GM19455 (cell line): ENCODE measurements around the gene IFI27L1.

ENCODE experiments used
- ATAC-seq: cut with Tn5 transposase; IDR thresholded peaks from one replicate; pipeline ENCODE4 v1.9.1; 2021; ENCODE audit not compliant: unreplicated experiment

Gene IFI27L1

DNA sequence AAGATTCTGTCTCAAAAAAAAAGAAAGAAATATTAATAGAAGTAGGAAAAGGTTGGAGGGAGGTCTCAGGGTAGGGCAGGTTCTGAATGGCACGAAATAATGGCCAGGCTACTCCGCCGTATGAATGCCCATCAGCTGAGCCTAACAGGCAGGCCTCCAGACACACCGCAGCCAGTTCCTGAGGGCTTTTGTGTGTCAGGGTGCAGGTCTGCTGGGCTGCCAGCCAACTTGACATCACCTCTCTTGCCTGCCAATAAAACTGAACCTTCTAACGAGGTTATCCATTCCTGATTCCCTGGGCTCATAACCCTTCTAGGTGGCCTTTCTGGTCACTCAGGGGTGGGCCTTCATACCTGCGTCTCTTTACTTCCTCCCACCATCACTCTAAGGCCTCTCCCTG is 32.4 kb downstream of the IFI27L1 start:
- no peak for ATAC-seq

DNA sequence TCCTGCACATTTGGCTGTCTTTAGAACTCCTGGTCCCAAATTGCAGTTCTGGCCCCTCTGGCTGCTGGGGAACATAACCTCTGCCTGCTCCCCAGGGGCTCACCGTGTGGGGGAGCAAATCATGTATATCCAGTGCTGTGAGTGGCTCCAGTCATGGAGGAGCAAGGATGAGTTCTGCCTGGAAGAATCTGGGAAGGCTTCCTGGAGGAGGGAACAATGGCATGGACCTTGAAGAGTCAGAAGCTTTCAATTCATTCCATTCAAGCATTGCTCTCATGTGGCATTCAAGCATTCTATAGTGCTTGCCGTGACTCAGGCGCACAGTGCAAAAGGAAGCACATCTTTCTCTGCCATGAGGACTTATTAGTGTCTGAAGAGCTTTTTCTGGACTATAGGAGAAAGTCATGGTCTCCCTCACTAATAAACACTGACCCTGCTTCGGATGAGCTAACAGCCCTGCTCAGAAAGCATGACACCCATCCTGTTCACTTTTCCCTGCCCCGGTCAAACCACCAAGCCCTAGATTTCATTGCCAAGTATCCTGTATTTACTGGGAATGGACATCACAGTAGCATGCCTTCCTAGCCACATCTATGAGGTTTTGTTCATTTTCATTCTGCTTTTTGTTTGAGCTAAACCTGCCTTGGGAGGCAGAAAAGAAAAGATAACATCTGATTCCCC is 32.9 kb downstream of the IFI27L1 start:
- ATAC-seq: no peak

DNA sequence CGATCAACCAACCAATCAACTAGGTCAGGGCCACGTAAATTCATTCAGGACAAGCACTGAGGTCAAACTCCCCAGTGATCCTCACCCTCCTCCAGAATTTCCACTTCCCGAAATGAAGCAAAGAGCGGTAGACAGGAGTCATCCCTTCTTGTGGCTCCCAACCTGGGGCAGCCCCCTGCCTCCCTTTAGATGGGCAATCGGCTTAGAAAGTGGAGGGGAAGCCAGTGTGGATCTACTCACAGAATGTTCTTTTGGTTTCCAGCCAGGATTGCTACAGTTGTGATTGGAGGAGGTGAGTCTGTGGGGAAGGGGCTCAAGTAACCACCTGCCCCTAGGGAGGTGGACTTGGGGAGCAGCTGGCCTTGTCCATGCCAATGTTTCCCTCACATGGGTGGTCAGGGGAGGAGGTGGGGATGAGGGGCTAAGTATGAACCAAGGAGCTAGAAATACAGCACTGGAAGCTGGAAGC is 33.5 kb downstream of the IFI27L1 start:
- ATAC-seq: no peak

DNA sequence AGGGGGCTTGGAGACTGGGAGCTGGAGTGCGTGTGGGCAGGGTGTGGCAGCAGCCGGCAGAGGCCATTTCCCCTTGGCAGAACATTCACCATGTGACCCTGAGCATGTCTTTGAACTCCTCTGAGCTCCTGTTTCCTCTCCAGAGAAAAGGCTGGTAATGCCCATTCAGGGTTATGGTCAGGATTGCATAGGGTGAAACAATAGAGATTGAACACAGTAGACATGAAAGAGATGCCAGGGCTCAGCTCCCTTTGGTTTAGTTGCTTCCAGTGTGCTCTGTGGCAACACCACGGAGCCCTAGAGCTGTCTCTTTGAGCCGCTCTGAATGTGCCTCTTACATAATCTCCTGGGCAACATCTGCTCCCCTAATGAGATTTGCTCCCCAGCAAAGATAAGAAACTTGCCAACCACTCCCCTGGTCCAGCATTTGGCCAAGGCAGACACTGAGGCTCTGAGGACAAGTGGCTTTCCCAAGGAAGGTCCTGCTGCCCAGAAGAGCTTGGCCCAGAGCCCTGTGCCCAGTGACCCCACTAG is 34.0 kb downstream of the IFI27L1 start:
- no peak for ATAC-seq

DNA sequence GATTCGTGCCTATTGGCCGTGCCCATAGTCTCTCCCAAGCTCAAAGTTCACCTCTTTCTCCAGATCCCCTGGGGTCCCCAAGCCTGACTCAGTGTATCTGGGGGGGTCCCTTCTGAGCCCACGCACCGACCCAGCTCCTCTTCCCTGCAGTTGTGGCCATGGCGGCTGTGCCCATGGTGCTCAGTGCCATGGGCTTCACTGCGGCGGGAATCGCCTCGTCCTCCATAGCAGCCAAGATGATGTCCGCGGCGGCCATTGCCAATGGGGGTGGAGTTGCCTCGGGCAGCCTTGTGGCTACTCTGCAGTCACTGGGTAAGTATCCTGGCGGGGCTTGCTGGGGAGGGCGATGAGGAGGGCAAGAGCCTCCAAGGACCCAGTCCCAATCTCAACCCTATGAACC is 34.5 kb downstream of the IFI27L1 start:
- ATAC-seq: no peak

DNA sequence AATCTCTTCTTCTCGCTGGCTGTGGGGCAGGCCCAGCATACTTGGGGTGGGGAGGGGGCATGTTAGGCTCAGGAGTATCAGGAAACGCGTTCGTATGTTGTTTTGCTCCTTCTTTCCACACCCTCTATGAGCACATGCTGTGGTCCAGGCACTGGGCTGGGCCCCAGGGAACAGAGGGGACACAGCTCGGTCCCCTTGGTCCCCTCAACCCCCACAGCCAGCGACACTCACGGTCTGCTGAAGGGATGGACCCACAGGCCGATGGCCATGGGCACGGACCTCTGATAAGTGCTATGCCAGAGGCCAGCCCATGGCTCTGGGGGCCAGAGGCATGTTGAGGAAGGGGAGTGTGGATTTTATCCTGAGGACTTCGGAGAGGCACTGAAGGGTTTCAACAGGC is 35.6 kb downstream of the IFI27L1 start:
- ATAC-seq: no peak

DNA sequence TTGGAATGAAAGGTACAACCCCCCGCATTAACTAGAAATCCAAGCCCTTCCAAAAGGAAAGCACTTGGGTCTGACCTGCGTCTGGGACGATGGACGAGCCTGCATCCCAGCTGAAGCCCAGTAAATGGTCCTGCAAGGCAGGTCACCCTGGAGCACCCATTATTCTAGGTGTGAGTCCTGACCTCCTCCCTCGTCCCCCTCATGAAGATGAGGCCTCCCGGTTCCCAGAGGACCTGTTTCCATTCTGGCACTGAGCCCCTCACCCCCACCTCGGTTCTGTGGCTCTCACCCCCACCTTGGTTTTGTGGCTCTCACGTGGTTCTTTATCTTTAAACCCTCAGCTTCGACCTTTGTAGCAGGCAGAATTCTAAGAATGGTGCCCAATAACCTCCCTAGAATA is 36.7 kb downstream of the IFI27L1 start:
- no peak for ATAC-seq

DNA sequence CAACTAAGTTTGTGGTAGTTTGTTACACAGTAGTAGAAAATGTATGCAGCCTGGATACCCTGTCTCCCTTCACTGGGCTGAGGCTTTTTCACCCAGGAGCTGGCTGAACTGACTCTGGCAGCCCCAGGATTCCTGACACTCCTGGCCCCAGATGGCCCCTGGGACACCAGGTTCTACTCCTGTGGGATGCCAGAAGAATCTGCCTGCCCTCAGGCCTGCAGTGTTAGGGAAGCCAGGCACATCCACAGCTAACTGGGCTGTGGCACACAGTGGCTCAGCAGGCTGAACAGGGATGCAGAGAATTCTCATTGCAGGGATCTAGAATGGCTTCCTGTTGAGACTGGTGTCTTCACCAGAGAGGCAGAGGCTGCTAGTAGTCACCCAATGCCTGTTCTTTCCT is 38.0 kb downstream of the IFI27L1 start:
- no peak for ATAC-seq

DNA sequence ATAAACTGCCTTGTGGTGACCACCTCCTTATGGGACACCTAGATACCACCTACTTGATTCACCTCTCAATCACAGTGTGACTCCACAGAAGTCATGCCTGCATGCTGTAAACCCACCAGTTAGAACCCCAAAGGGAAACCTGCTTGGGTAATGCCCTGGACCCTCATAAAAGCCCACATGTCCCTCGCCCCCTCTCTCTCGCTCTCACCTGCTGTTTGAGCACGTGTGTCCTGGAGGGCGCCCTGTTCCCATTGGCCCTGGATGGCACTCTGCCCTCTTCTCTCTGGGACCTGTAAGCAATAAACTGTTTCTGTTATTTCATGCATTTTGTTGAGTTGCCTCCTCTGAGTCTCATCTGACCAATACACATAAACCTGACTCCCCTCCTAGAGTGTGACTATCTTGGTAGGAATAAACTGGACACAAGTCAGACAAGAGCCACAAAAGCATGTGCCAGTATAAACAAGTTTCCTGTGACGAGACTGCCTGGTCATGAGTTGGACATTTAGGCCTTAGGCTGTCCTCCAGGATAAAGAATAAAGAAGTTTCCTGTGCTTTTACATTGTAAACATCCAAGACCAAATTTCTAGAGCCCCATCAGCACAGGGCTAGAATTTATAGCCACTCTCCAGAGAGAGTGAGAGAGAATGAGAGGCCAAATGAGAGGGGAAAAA is 39.7 kb downstream of the IFI27L1 start:
- ATAC-seq: no peak

DNA sequence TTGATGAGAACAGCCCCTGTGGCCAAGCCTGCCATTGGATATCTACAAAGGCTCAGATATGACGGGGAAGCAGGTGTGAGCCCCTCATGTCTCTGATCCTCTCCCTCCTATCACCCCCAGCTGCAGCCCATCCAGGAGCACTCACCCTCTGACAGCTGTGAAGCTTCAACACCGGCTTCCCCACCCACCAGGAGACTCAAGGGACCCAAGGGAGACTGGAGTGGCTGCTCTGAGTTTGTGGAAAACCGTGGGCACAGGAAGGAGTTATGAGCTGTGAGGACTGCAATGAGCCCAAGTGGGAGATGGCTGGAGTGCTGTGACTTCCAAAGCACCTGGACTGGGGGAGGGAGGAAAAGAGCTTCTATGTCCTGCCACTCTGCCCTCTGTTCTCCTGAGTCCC is 40.4 kb downstream of the IFI27L1 start:
- no peak for ATAC-seq

DNA sequence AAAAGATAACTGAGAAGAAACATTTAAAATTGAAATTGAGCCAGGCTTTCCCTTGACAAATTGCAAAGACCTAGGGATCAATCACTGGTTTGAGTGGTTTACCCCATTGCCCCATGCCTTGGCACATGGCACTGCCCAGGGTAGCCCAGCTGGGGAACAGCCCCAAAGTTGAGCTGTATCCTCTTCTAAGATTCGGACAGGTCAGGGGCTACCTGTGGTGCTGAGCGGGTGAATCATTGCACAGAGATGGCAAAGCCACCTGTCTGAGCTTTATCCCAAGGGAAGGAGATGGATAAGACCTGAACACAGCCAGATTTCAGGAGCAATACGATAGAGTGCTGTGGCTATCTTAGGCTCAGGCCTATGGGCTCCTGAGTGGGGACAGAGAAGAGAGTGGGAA is 41.3 kb downstream of the IFI27L1 start:
- no peak for ATAC-seq

DNA sequence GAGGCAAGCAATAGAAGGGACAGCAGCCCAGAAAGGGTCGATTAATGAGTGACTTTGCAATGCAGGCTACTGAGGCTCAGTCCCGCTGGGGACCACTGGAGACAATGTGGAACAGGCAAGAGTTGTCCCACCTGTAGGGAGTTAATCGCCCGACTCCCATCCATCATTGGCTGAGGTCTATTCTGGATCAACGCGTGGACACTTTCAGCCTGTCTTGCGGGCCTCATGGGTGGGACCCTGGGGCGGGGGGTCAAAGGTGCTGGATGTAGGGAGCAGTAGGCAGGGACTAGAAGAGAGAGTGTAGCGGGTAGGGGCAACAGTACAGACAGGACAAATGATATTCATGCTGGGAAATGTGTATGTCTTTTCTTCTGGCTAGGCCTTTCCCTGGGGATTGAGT is 42.2 kb downstream of the IFI27L1 start:
- ATAC-seq: no peak

DNA sequence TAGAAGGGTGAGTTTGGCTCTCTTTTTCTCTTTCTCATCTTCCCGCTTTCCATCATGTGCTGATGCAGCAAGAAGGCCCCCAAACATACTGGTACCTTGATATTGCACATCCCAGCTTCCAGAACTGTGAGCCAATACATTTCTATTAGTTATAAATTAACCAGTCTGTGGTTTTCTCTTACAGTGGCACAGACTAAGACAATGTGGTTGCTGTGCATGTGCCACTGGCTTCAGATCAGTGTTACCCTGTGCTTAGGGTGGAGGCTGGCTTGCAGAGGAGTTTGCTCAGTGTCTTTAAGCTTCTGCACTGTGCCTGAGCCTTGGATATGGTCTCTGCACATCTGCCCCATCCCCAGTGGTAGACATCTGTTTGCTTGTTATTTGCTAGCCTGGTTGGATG is 42.8 kb downstream of the IFI27L1 start:
- no peak for ATAC-seq

DNA sequence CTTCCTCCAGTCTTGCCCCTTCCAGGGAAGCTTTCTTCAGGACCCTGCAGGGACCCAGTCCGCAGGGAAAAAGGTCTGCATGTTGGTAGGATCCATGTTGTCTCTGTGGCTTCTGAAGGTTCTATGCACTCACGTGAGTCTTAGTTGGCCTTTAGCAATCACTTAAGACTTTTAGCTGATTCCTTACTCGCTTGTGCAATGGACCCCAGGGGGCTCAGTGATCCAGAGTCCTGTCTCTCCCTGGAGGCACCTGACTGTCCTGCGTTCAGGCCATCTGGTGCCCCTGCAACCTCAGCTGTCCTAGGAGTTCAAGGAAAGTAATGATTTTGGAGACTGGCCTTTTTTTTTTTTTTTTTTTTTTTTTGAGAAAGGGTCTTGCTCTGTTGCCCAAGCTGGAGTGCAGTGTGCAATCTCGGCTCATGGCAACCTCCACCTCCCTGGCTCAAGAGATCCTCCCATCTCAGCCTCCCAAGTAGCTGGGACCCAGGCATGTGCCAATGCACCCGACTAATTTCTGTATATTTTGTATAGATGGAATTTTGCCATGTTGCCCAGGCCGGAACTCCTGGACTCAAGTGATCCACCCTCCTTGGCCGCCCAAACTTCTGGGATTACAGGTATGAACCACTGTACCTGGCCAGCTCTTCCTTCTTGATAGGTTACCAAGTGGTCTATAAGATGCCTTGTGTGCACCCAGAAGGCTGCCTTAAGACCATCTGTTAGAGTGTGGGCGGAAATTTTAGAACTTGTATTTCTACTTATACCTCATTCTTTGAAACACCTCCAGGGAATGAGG is 43.7 kb downstream of the IFI27L1 start:
- no peak for ATAC-seq

DNA sequence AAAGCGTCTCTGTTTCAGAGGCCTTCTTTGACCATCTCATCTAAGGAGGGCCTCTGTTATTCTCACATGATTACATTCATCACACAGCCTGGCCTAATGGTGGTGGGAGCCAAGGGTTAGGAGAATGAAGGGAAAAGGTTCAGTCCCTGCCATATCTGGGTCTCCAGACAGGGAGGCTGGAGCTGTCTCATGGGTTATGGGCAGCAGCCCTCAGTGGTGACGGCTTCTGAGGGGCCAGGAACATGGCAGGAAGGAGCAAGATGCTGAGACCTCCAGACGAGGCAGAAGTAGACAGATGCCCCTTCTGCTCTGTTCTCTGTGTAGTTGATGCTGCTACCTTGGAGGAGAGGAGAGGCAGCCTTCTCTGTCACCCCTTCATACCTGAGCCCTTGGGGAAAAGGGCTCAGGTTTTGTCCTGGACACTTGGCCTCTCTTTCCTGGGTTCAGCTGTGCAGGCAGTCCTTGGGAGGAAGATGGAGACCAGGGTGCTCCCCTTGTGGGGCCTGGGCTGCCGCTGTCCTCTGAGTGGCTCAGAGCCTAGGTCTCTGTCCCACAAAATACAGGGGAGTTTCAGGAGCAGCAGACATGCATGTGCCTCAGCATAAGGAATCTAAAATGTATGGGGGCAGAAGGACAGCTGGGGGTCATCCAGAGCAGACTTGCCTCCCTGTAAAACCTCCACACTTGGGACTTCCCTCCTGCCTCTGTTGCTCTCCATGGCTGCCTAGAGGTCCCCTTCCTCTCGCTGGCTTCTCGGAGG is 44.7 kb downstream of the IFI27L1 start:
- ATAC-seq: no peak

DNA sequence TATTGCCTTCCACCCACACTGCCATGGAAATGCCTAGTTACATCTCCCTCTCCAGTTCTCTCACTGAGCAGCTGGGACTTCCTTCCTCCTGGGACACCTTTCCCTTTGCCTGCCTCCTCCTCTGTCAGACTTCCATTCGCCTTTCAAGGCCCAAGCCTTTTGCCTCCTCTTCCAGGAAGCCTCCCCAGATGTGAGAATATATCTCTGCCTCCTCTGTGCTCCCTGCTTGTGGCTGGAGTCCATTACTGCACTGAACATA is 45.2 kb downstream of the IFI27L1 start:
- no peak for ATAC-seq

DNA sequence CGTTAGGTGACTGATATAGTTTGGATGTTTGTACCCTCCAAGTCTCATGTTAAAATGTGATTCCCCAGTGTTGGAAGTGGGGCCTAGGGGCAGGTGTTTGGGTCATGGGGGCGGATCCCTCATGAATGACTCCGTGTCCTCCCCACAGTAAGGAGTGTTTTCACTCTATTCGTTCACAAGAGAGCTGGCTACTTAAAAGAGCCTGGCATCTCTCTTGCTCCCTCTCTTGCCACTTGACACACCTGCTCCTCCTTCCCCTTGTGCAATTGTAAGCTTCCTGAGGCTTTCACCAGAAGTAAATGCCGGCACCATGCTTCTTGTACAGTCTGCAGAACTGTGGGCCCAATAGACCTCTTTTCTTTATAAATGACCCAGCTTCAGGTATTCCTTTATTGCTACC is 45.7 kb downstream of the IFI27L1 start:
- no peak for ATAC-seq

DNA sequence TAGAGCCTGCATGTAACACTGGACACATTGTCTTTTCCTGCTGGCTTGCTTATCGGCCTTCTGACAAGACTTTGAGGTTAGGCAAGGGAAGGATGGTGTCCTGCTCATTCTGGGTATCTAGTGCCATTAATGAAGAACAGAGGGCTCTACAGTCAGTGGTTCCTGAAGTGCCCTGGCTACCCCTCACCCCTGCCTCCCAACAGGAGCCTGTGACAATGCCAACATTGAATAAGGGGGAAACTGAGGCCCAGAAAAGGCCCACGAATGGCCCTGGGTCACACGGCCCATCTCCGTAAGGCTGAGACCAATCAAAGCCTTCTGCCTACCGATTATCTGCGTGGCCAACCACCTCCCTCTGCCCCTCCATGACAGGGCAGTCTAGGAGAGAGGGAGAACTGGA is 46.2 kb downstream of the IFI27L1 start:
- no peak for ATAC-seq

DNA sequence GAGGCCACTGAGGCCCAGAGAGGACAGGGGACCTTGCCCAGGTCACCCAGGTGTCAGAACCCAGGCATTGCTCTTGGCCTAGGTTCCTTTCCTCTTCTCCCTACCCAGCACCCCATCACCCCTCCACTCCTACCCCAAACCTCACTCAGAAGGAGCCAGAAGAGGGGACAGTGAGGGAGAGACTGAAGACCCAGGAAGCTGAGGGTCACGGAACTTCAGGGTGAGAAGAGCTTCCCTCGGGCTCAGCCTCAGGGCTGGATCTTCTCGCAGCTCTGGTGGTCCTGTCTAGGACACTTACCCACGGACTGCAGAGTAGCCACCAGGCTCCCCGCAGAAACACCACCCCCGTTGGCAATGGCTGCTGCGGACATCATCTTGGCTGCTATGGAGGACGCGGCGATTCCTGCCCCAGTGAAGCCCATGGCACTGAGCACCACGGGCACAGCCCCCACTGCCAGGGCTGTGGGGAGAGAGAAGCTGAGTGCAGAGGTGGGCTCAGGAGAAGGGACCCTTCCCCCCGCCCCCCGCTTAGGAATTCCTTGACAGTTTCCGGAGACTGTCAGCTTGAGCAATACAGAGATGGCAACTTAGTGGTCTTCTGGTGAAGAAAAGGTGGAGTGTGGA is 47.2 kb downstream of the IFI27L1 start:
- no peak for ATAC-seq

DNA sequence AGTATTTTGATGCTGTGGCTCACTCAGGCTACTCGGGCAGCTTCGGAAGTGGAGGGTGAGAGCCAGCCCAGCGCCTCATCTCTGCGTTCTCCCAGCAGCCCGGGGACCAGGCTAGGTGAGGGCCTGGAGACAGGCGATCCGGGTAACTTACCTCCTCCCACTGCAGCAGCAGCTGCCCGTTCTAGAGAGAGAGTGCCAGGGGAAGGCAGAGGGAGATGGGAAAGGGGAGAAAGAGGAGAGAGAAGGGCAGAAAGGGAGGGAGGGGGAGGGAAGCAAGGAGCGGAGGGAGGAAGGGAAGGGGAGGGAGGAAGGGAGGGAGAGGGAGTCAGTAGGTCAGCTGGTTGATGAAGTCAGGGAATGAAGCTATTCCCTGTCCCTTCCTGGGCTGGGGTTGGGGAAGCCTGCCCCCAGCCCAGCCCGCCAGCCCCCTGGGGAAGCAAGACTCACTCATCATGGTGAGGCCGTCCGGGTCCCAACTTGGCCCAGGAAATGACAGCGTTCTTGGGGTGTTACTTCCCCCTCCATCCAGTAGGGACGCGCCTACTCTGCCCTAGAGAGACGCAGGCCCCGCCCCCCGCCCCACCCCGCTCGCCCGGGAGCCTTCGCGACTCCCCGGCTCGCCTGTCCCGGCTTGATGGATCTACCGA is 48.1 kb downstream of the IFI27L1 start, which contains the start of gene IFI27L2:
IFI27L2 (minus strand) TSS at position 494 of the 647 bp plus-strand sequence; CDS start at position 454, 40 bp downstream.
- peak; percentile 95 for ATAC-seq
